Measurements from ENCODE around the gene UIMC1.
"Not testable (repeated sequence)": the region's sequence is repeated elsewhere in the genome, so short reads cannot be mapped to it uniquely, and the experiment has no call there.

UIMC1 gene

GRCh38 chr5:176986280-176986679 is 20.3 kb downstream of the UIMC1 start:
- TF ChIP-seq CTCF (IDR thresholded peaks at IDR 0.05; ENCODE audit: insufficient read depth, low read depth, low read length, missing control alignments): no peak
- H3K4me3 ChIP-seq (ENCODE audit: low read depth, low read length): no peak overlapping the region
- no peak for DNase-seq (ENCODE audit: low read depth)

GRCh38 chr5:176985516-176985915 is 21.1 kb downstream of the UIMC1 start:
- no peak for TF ChIP-seq CTCF (IDR thresholded peaks at IDR 0.05; ENCODE audit: insufficient read depth, low read depth, low read length, missing control alignments)
- peak; percentile 61 for DNase-seq (ENCODE audit: low read depth)
- H3K4me3 ChIP-seq (ENCODE audit: low read depth, low read length): no peak overlapping the region

- not testable (repeated sequence) for H3K4me3 ChIP-seq (ENCODE audit: low read depth, low read length); DNase-seq (ENCODE audit: low read depth)
Observed at GRCh38 chr5:176984176-176984575, 22.4 kb downstream of the UIMC1 start.

- not testable (repeated sequence) for H3K4me3 ChIP-seq (ENCODE audit: low read depth, low read length); DNase-seq (ENCODE audit: low read depth)
Observed at GRCh38 chr5:176983593-176983992, 23.0 kb downstream of the UIMC1 start.

- not testable (repeated sequence) for H3K4me3 ChIP-seq (ENCODE audit: low read depth, low read length); DNase-seq (ENCODE audit: low read depth)
Observed at GRCh38 chr5:176983112-176983511, 23.5 kb downstream of the UIMC1 start.

- TF ChIP-seq CTCF (IDR thresholded peaks at IDR 0.05; ENCODE audit: insufficient read depth, low read depth, low read length, missing control alignments): no peak
- DNase-seq (ENCODE audit: low read depth): no peak
- H3K4me3 ChIP-seq (ENCODE audit: low read depth, low read length): no peak overlapping the region
Observed at GRCh38 chr5:176980818-176981217, 25.8 kb downstream of the UIMC1 start.

GRCh38 chr5:176979669-176980068 is 26.9 kb downstream of the UIMC1 start:
- H3K4me3 ChIP-seq (ENCODE audit: low read depth, low read length): no peak overlapping the region
- peak; percentile 13 for DNase-seq (ENCODE audit: low read depth)
- TF ChIP-seq CTCF (IDR thresholded peaks at IDR 0.05; ENCODE audit: insufficient read depth, low read depth, low read length, missing control alignments): no peak

GRCh38 chr5:176965633-176966032 is 40.9 kb downstream of the UIMC1 start:
- TF ChIP-seq CTCF (IDR thresholded peaks at IDR 0.05; ENCODE audit: insufficient read depth, low read depth, low read length, missing control alignments): no peak
- DNase-seq (ENCODE audit: low read depth): no peak
- H3K4me3 ChIP-seq (ENCODE audit: low read depth, low read length): no peak overlapping the region

GRCh38 chr5:176959051-176959450 is 47.5 kb downstream of the UIMC1 start:
- H3K4me3 ChIP-seq (ENCODE audit: low read depth, low read length): no peak overlapping the region
- peak; percentile 28 for TF ChIP-seq CTCF (IDR thresholded peaks at IDR 0.05; ENCODE audit: insufficient read depth, low read depth, low read length, missing control alignments)
- DNase-seq (ENCODE audit: low read depth): peak; percentile 28

Measured in GM12865 (cell line).